NCI-H526 treated with DMSO at 0.1 percent for 48 hours (cell line): ENCODE measurements around the gene SPDYE16.
"Not testable (repeated sequence)": the region's sequence is repeated elsewhere in the genome, so short reads cannot be mapped to it uniquely, and the experiment has no call there.

Experiments used
- DNase-seq: peaks from one replicate; lab custom pipeline; 2025; lab: John Stamatoyannopoulos, UW

The SPDYE16 gene

GRCh38 chr7:76549855-76550248, 6.8 kb upstream of the SPDYE16 start:
- DNase-seq, result not testable (repeated sequence)

GRCh38 chr7:76549025-76549854, 6.1 kb upstream of the SPDYE16 start:
- peak; percentile 84 for DNase-seq

GRCh38 chr7:76531643-76532042, 11.5 kb downstream of the SPDYE16 start:
- not testable (repeated sequence) for DNase-seq

GRCh38 chr7:76526183-76526582, 16.9 kb downstream of the SPDYE16 start:
- DNase-seq, result not testable (repeated sequence)

- DNase-seq, result not testable (repeated sequence)
These were observed 26.2 kb downstream of the SPDYE16 start for GRCh38 chr7:76516932-76517331.

GRCh38 chr7:76515999-76516443, 27.1 kb downstream of the SPDYE16 start:
- peak; percentile 16 for DNase-seq

- DNase-seq, result no peak
These were observed 27.9 kb downstream of the SPDYE16 start for GRCh38 chr7:76514926-76515771.

GRCh38 chr7:76513817-76514799, 29.0 kb downstream of the SPDYE16 start:
- DNase-seq, result no peak

GRCh38 chr7:76512941-76513816, 29.9 kb downstream of the SPDYE16 start:
- no peak for DNase-seq

- not testable (repeated sequence) for DNase-seq
These were observed 30.9 kb downstream of the SPDYE16 start for GRCh38 chr7:76511911-76512885.

- DNase-seq, result not testable (repeated sequence)
These were observed 31.7 kb downstream of the SPDYE16 start for GRCh38 chr7:76511200-76511910.

- DNase-seq, result no peak
These were observed 32.9 kb downstream of the SPDYE16 start, which contains the start of gene UPK3B for GRCh38 chr7:76509931-76510877. UPK3B (plus strand) TSS chr7:76510552; CDS start chr7:76510653, 101 bp downstream.

- no peak for DNase-seq
These were observed 35.2 kb downstream of the SPDYE16 start for GRCh38 chr7:76507723-76508406.

GRCh38 chr7:76506643-76507042, 36.5 kb downstream of the SPDYE16 start:
- not testable (repeated sequence) for DNase-seq

- no peak for DNase-seq
These were observed 37.0 kb downstream of the SPDYE16 start for GRCh38 chr7:76506081-76506440.

- no peak for DNase-seq
These were observed 37.7 kb downstream of the SPDYE16 start for GRCh38 chr7:76505168-76506080.
